Duodenal mucosa (tissue), 2 donors: ENCODE results near the gene ADD2.

Source experiments
- H3K27ac ChIP-seq: one replicate; pipeline ENCODE4 v1.7.0; 2013; ENCODE audit warnings: low read depth, low read length
- H3K27me3 ChIP-seq, 2 donors: one replicate each; pipeline ENCODE4 v1.7.0; 2013; ENCODE audit warnings: low read length in 2 of 2, control low read depth in 1 of 2; ENCODE audit not compliant: insufficient read depth in 2 of 2, control insufficient read depth in 1 of 2
- H3K36me3 ChIP-seq, 2 donors: one replicate each; pipeline ENCODE4 v1.7.0; 2013; ENCODE audit warnings: low read length in 2 of 2, control low read depth in 1 of 2; ENCODE audit not compliant: insufficient read depth in 2 of 2, control insufficient read depth in 1 of 2
- H3K4me1 ChIP-seq, 2 donors: one replicate each; pipeline ENCODE4 v1.7.0; 2013; ENCODE audit warnings: low read length in 2 of 2, control low read depth in 1 of 2; ENCODE audit not compliant: insufficient read depth in 2 of 2, control insufficient read depth in 1 of 2
- H3K4me3 ChIP-seq, 2 donors: one replicate each; pipeline ENCODE4 v1.7.0; 2013; ENCODE audit warnings: low read length in 2 of 2, low read depth in 1 of 2
- H3K9ac ChIP-seq, 2 donors: one replicate each; pipeline ENCODE4 v1.7.0; 2013; ENCODE audit warnings: low read length in 2 of 2, low read depth in 1 of 2
- H3K9me3 ChIP-seq, 2 donors: one replicate each; pipeline ENCODE4 v1.7.0; 2013; ENCODE audit warnings: low read length in 2 of 2, control low read depth in 1 of 2; ENCODE audit not compliant: control insufficient read depth in 1 of 2

ADD2 gene

GRCh38 chr2:70714141-70714905, 53.7 kb downstream of the ADD2 start:
- no peaks in the 10 kb centered on the region for H3K4me1 ChIP-seq
- no peaks in the 10 kb centered on the region for H3K9me3 ChIP-seq
- H3K27me3 ChIP-seq: no peaks in the 10 kb centered on the region
- H3K4me3 ChIP-seq: no peak overlapping the region
- H3K27ac ChIP-seq: no peak overlapping the region
- H3K9ac ChIP-seq: no peak overlapping the region
- no peaks in the 10 kb centered on the region for H3K36me3 ChIP-seq

- Histone ChIP-seq H3K9me3 (no peaks in the 10 kb centered on the region), H3K4me1 (no peaks in the 10 kb centered on the region), H3K36me3 (no peaks in the 10 kb centered on the region), H3K9ac (no peak overlapping the region), H3K4me3 (no peak overlapping the region), H3K27ac (no peak overlapping the region), H3K27me3 (no peaks in the 10 kb centered on the region)
Observed at GRCh38 chr2:70712916-70713315, 55.1 kb downstream of the ADD2 start.

GRCh38 chr2:70711191-70711590, 56.8 kb downstream of the ADD2 start:
- no peaks in the 10 kb centered on the region for H3K4me1 ChIP-seq
- H3K27me3 ChIP-seq: no peaks in the 10 kb centered on the region
- no peak overlapping the region for H3K9ac ChIP-seq
- no peaks in the 10 kb centered on the region for H3K36me3 ChIP-seq
- no peaks in the 10 kb centered on the region for H3K9me3 ChIP-seq
- no peak overlapping the region for H3K4me3 ChIP-seq
- no peak overlapping the region for H3K27ac ChIP-seq

GRCh38 chr2:70710038-70710690, 57.8 kb downstream of the ADD2 start:
- no peaks in the 10 kb centered on the region for H3K4me1 ChIP-seq
- H3K9ac ChIP-seq: no peak overlapping the region
- no peak overlapping the region for H3K27ac ChIP-seq
- no peaks in the 10 kb centered on the region for H3K36me3 ChIP-seq
- no peaks in the 10 kb centered on the region for H3K9me3 ChIP-seq
- H3K4me3 ChIP-seq: no peak overlapping the region
- no peaks in the 10 kb centered on the region for H3K27me3 ChIP-seq

- Histone ChIP-seq H3K36me3 (no peaks in the 10 kb centered on the region), H3K9me3 (no peaks in the 10 kb centered on the region), H3K27me3 (no peaks in the 10 kb centered on the region), H3K9ac (no peak overlapping the region), H3K4me1 (no peaks in the 10 kb centered on the region), H3K4me3 (no peak overlapping the region), H3K27ac (no peak overlapping the region)
Observed at GRCh38 chr2:70709275-70710037, 58.5 kb downstream of the ADD2 start.

- no peak overlapping the region for H3K27ac ChIP-seq
Observed at GRCh38 chr2:70708376-70709199, 59.4 kb downstream of the ADD2 start.

GRCh38 chr2:70707706-70708105, 60.3 kb downstream of the ADD2 start:
- Histone ChIP-seq H3K27me3 (no peaks in the 10 kb centered on the region), H3K9me3 (no peaks in the 10 kb centered on the region), H3K4me3 (no peak overlapping the region), H3K27ac (no peak overlapping the region), H3K4me1 (no peaks in the 10 kb centered on the region), H3K36me3 (no peaks in the 10 kb centered on the region), H3K9ac (no peak overlapping the region)

More at GRCh38 chr2:70708376-70709199, 59.4 kb downstream of the ADD2 start:
- Histone ChIP-seq H3K27me3 (no peaks in the 10 kb centered on the region), H3K36me3 (no peaks in the 10 kb centered on the region), H3K9ac (no peak overlapping the region), H3K4me1 (no peaks in the 10 kb centered on the region), H3K4me3 (no peak overlapping the region), H3K9me3 (no peaks in the 10 kb centered on the region)

GRCh38 chr2:70706026-70706795, 61.8 kb downstream of the ADD2 start:
- no peaks in the 10 kb centered on the region for H3K9me3 ChIP-seq
- no peak overlapping the region for H3K27ac ChIP-seq
- H3K9ac ChIP-seq: no peak overlapping the region
- no peaks in the 10 kb centered on the region for H3K36me3 ChIP-seq
- H3K4me1 ChIP-seq: no peaks in the 10 kb centered on the region
- no peak overlapping the region for H3K4me3 ChIP-seq
- no peaks in the 10 kb centered on the region for H3K27me3 ChIP-seq

- H3K4me1 ChIP-seq: no peaks in the 10 kb centered on the region
- no peak overlapping the region for H3K27ac ChIP-seq
- no peak overlapping the region for H3K9ac ChIP-seq
- no peaks in the 10 kb centered on the region for H3K9me3 ChIP-seq
- no peaks in the 10 kb centered on the region for H3K27me3 ChIP-seq
- no peak overlapping the region for H3K4me3 ChIP-seq
- H3K36me3 ChIP-seq: no peaks in the 10 kb centered on the region
Observed at GRCh38 chr2:70705160-70705850, 62.7 kb downstream of the ADD2 start.
